CD14-positive monocyte (primary cell): Measurements from ENCODE around the gene TYK2. TPM values are rescaled to one million over a fixed set of nuclear protein-coding genes. Genes with fewer than 3 reads are reported as not detected.

Experiments
- DNase-seq, 3 donors: peaks; one replicate each; pipeline ENCODE4 v3.0.0-alpha.2; 2011 to 2022
- H2AFZ ChIP-seq: 2 replicates; pipeline ENCODE4 v1.6.0; 2012; ENCODE audit warnings: mild to moderate bottlenecking, low read depth, low read length, inconsistent platforms; ENCODE audit not compliant: insufficient read depth, poor library complexity, severe bottlenecking
- H3K27ac ChIP-seq, 2 donors: 1 replicate in 1 of 2; 2 replicates in 1 of 2; pipeline ENCODE4 v1.5.1; 2012 to 2013; ENCODE audit warnings: low read length in 2 of 2, control low read depth in 1 of 2, inconsistent platforms in 1 of 2, low read depth in 1 of 2, mild to moderate bottlenecking in 1 of 2
- H3K27me3 ChIP-seq, 2 donors: one replicate each; pipeline versions ENCODE4 v1.6.0 to v1.6.1; 2011 to 2013; ENCODE audit warnings: low read length in 2 of 2; ENCODE audit not compliant: control insufficient read depth in 2 of 2, insufficient read depth in 2 of 2
- H3K36me3 ChIP-seq, 2 donors: replicated peaks in 1 of 2; 1 replicate in 1 of 2; 2 replicates in 1 of 2; pipeline versions ENCODE4 v1.5.1 to v1.6.1; 2012 to 2013; ENCODE audit warnings: low read length in 2 of 2, control low read depth in 1 of 2, inconsistent platforms in 1 of 2, mild to moderate bottlenecking in 1 of 2; ENCODE audit not compliant: insufficient read depth in 2 of 2, control insufficient read depth in 1 of 2
- H3K4me1 ChIP-seq, 2 donors: 1 replicate in 1 of 2; 2 replicates in 1 of 2; pipeline versions ENCODE4 v1.5.1 to v1.6.1; 2012 to 2013; ENCODE audit warnings: low read length in 2 of 2, control low read depth in 1 of 2, inconsistent platforms in 1 of 2, mild to moderate bottlenecking in 1 of 2, moderate library complexity in 1 of 2; ENCODE audit not compliant: insufficient read depth in 2 of 2, control insufficient read depth in 1 of 2
- H3K4me2 ChIP-seq: replicated peaks from 2 replicates; pipeline ENCODE3; 2012; ENCODE audit warnings: low read length, moderate library complexity, mild to moderate bottlenecking; ENCODE audit not compliant: poor library complexity, severe bottlenecking; ENCODE audit errors: extremely low read depth
- H3K4me3 ChIP-seq, 3 experiments: fragments of 200-600 bp in 1 of 3; sonication (generic) in 1 of 3; replicated peaks in 1 of 3; 1 replicate in 2 of 3; 2 replicates in 1 of 3; pipeline ENCODE4 v1.5.1; 2011 to 2013; ENCODE audit warnings: low read length in 3 of 3, mild to moderate bottlenecking in 3 of 3, control low read depth in 2 of 3, low read depth in 2 of 3, inconsistent platforms in 1 of 3, moderate library complexity in 1 of 3
- H3K79me2 ChIP-seq: 2 replicates; pipeline ENCODE4 v1.6.0; 2012; ENCODE audit warnings: mild to moderate bottlenecking, control low read depth, inconsistent platforms, low read length, moderate library complexity; ENCODE audit not compliant: insufficient read depth
- H3K9ac ChIP-seq: 2 replicates; pipeline ENCODE4 v1.6.0; 2017; ENCODE audit warnings: low read length, mild to moderate bottlenecking; ENCODE audit not compliant: insufficient read depth, poor library complexity, severe bottlenecking
- H3K9me3 ChIP-seq, 2 donors: replicated peaks in 1 of 2; 1 replicate in 1 of 2; 2 replicates in 1 of 2; pipeline versions ENCODE4 v1.5.1 to v1.6.1; 2012 to 2013; ENCODE audit warnings: low read length in 2 of 2, control low read depth in 1 of 2; ENCODE audit not compliant: control insufficient read depth in 1 of 2, insufficient read depth in 1 of 2
- H4K20me1 ChIP-seq: 2 replicates; pipeline ENCODE4 v1.6.0; 2012; ENCODE audit warnings: mild to moderate bottlenecking, low read length, control low read depth, moderate library complexity; ENCODE audit not compliant: insufficient read depth
- H3K27ac Mint-ChIP-seq, 7 donors: one replicate each; pipeline ENCODE4 v1.8.0; 2020; ENCODE audit warnings: mild to moderate bottlenecking in 7 of 7, mixed read lengths in 7 of 7, moderate library complexity in 6 of 7, inconsistent platforms in 2 of 7
- H3K27me3 Mint-ChIP-seq, 3 donors: one replicate each; pipeline ENCODE4 v1.8.0; 2021 to 2022; ENCODE audit warnings: low read depth in 3 of 3, mild to moderate bottlenecking in 3 of 3, mixed read lengths in 3 of 3, moderate library complexity in 3 of 3, inconsistent platforms in 1 of 3
- H3K36me3 Mint-ChIP-seq, 2 donors: one replicate each; pipeline ENCODE4 v1.8.0; 2020; ENCODE audit warnings: mixed read lengths in 2 of 2, inconsistent platforms in 1 of 2, mild to moderate bottlenecking in 1 of 2
- H3K4me1 Mint-ChIP-seq: one replicate; pipeline ENCODE4 v1.8.0; 2020; ENCODE audit warnings: mild to moderate bottlenecking, mixed read lengths
- H3K4me3 Mint-ChIP-seq, 2 donors: one replicate each; pipeline ENCODE4 v1.8.0; 2020; ENCODE audit warnings: mild to moderate bottlenecking in 2 of 2, mixed read lengths in 2 of 2, moderate library complexity in 1 of 2
- H3K9me3 Mint-ChIP-seq, 7 donors: one replicate each; pipeline ENCODE4 v1.8.0; 2020 to 2022; ENCODE audit warnings: mixed read lengths in 7 of 7, mild to moderate bottlenecking in 6 of 7, moderate library complexity in 6 of 7, inconsistent platforms in 2 of 7
- CTCF ChIP-seq: fragments of 200-600 bp; IDR thresholded peaks from one replicate; pipeline ENCODE4 v1.8.0; 2022; ENCODE audit warnings: antibody characterized with exemption, mild to moderate bottlenecking
- WGBS: methylation state at CpG from one replicate; pipeline ENCODE4 v1.1.5; 2013; ENCODE audit warnings: missing lambda C conversion rate; ENCODE audit not compliant: insufficient coverage; 5-methylcytosine and 5-hydroxymethylcytosine counted together
- intact Hi-C, 2 donors: fragments of 100-400 bp; cut with micrococcal nuclease; formaldehyde crosslinking; loops; one replicate each; pipeline versions ENCODE4 v1.15.0 to v1.15.1; 2023
- polyA plus RNA-seq, 3 donors: library from polyadenylated mRNA; depleted of rRNA in 1 of 3; unstranded in 2 of 3; stranded (reverse) in 1 of 3; fragments of 300-500 nt in 2 of 3; fragments of >200 nt in 1 of 3; fragmentation: Illumina TruSeq in 2 of 3; gene quantifications; 1 replicate in 2 of 3; 2 replicates in 1 of 3; pipeline ENCODE4 v1.2.3, GENCODE V29; 2012 to 2021

TYK2 gene
- polyA plus RNA-seq, 3 donors = 82.9 to 441 (median 113) TPM

- peaks cover 40% of the 10 kb centered on the region for H4K20me1 ChIP-seq
- no peak for TF ChIP-seq CTCF
- Mint-ChIP-seq H3K4me1 (peaks cover 41% of the 10 kb centered on the region), H3K27ac (peak overlapping the region; percentile 86 to 97 (median 94)), H3K9me3 (no peaks in the 10 kb centered on the region), H3K36me3 (peaks cover 36 to 50% of the 10 kb centered on the region in 2 donors), H3K27me3 (peaks cover 0 to 1% (median under 1%) of the 10 kb centered on the region in 3 donors), H3K4me3 (peak overlapping the region; percentile 94)
- H3K9ac ChIP-seq = peak overlapping the region; percentile 83
- 68% methylated on average over 39 of the region's 44 CpGs for WGBS
- peaks cover 39 to 54% of the 10 kb centered on the region in 2 donors for H3K4me1 ChIP-seq
- no peaks in the 10 kb centered on the region for H3K9me3 ChIP-seq
- intact Hi-C loops = loop anchor here (2.0 to 5.0 kb wide), 4 partner anchors 13 to 62 kb away; partner anchors contain the start of gene ICAM1 (in 2 of the 2)
- H3K4me2 ChIP-seq = peak overlapping the region; percentile 95
- H3K27ac ChIP-seq = peak overlapping the region; percentile 40 to 85
- peak overlapping the region; percentile 70 for H2AFZ ChIP-seq
- DNase-seq = no peak
- H3K36me3 ChIP-seq = peaks cover 36 to 44% of the 10 kb centered on the region in 2 donors
- no peaks in the 10 kb centered on the region for H3K27me3 ChIP-seq
- H3K79me2 ChIP-seq = peaks cover 95% of the 10 kb centered on the region
- peak overlapping the region; percentile 23 to 96 (median 76) for H3K4me3 ChIP-seq
These were observed 46.4 kb downstream of the TYK2 start for GRCh38 chr19:10333758-10334587.

GRCh38 chr19:10332965-10333757 is 47.2 kb downstream of the TYK2 start, which contains the start of gene RAVER1:
TSS of gene RAVER1 (minus strand) at chr19:10333529. CDS start at chr19:10333507, 22 bp downstream.
- Histone ChIP-seq H3K4me1 (peaks cover 31 to 46% of the 10 kb centered on the region in 2 donors), H3K79me2 (peaks cover 95% of the 10 kb centered on the region)
- peaks cover 33% of the 10 kb centered on the region for H3K4me1 Mint-ChIP-seq

More at GRCh38 chr19:10332965-10333757, 47.2 kb downstream of the TYK2 start, which contains the start of gene RAVER1:
- Histone ChIP-seq H4K20me1 (peaks cover 47% of the 10 kb centered on the region), H3K27ac (peak within 1 kb of the TSS; percentile 74 to 85), H3K4me3 (peak within 1 kb of the TSS; percentile 76 to 96 (median 87)), H2AFZ (peak within 1 kb of the TSS; percentile 70), H3K9me3 (no peaks in the 10 kb centered on the region), H3K36me3 (peaks cover 44 to 52% of the 10 kb centered on the region in 2 donors), H3K9ac (peak within 1 kb of the TSS; percentile 83), H3K4me2 (peak within 1 kb of the TSS; percentile 95), H3K27me3 (no peaks in the 10 kb centered on the region)
- Mint-ChIP-seq H3K36me3 (peaks cover 38 to 56% of the 10 kb centered on the region in 2 donors), H3K9me3 (no peaks in the 10 kb centered on the region), H3K4me3 (peak within 1 kb of the TSS; percentile 94), H3K27me3 (no peaks in the 10 kb centered on the region), H3K27ac (peak within 1 kb of the TSS; percentile 93 to 98 (median 96))
- intact Hi-C loops = loop anchor here (2.0 to 5.0 kb wide), 4 partner anchors 14 to 61 kb away; partner anchors contain the start of gene ICAM1 (in 2 of the 2)
- DNase-seq = peak; percentile 97 to 98 (median 98)
- TF ChIP-seq CTCF = no peak
- under 1% methylated on average over 72 of the region's 82 CpGs for WGBS
